Prostate gland (tissue), 2 donors: ENCODE data around the gene FOXP1. TPM values are rescaled to one million over a fixed set of nuclear protein-coding genes. Genes with fewer than 3 reads are reported as not detected.

Source experiments
- DNase-seq: peaks from one replicate; pipeline ENCODE4 v3.0.0-alpha.2; 2019; ENCODE audit warnings: low spot score
- H3K27ac ChIP-seq, 2 donors: fragments of 200-600 bp; sonication (generic); 2 replicates each; pipeline ENCODE4 v1.5.1; 2017 to 2019
- H3K27me3 ChIP-seq: fragments of 200-600 bp; sonication (generic); replicated peaks from 2 replicates; pipeline ENCODE4 v1.5.1; 2019; ENCODE audit not compliant: insufficient read depth
- H3K36me3 ChIP-seq, 2 donors: fragments of 200-600 bp; sonication (generic); 1 replicate in 1 of 2; 2 replicates in 1 of 2; pipeline versions ENCODE4 v1.5.1 to v1.8.1; 2017 to 2019
- H3K4me1 ChIP-seq: fragments of 200-600 bp; sonication (generic); replicated peaks from 2 replicates; pipeline ENCODE4 v1.5.1; 2019
- H3K4me3 ChIP-seq, 2 donors: fragments of 200-600 bp; sonication (generic); 2 replicates each; pipeline ENCODE4 v1.5.1; 2017 to 2019
- H3K9me3 ChIP-seq: fragments of 200-600 bp; sonication (generic); 2 replicates; pipeline ENCODE4 v1.5.1; 2017
- POLR2A ChIP-seq: fragments of 450-650 bp; IDR thresholded peaks from one replicate; pipeline ENCODE4 v1.6.1; 2016; ENCODE audit warnings: antibody characterized with exemption, mild to moderate bottlenecking
- POLR2AphosphoS5 ChIP-seq: sonication (generic); formaldehyde crosslinking; IDR thresholded peaks from one replicate; pipeline ENCODE4 v1.6.1; 2017; ENCODE audit warnings: antibody characterized with exemption
- WGBS: methylation state at CpG from one replicate; pipeline ENCODE4 v1.1.5; 2018; 5-methylcytosine and 5-hydroxymethylcytosine counted together
- intact Hi-C: fragments of 100-400 bp; cut with DNase I; formaldehyde crosslinking; loops from one replicate; pipeline ENCODE4 v1.14.2; 2022
- total RNA-seq, 2 donors: library from RNA; depleted of rRNA; stranded (reverse); fragments of >200 nt; gene quantifications; one replicate each; pipeline ENCODE4 v1.1.0, GENCODE V29; 2016
- TF ChIP-seq, protein P1 (sequence below), 4 experiments: fragments of 200-600 bp in 2 of 4; fragments of 450-650 bp in 2 of 4; sonication (generic) in 2 of 4; IDR thresholded peaks; 1 replicate in 3 of 4; 2 replicates in 1 of 4; pipeline ENCODE4 v1.5.1; 2016 to 2019; ENCODE audit warnings: antibody characterized with exemption in 4 of 4, mild to moderate bottlenecking in 2 of 4, moderate library complexity in 2 of 4

Gene FOXP1
- total RNA-seq, 2 donors from 2014 or later = 133 to 156 TPM

- no peak for DNase-seq
- Histone ChIP-seq H3K27ac (no peak overlapping the region), H3K9me3 (no peaks in the 10 kb centered on the region), H3K4me1 (peaks cover 5% of the 10 kb centered on the region), H3K36me3 (no peaks in the 10 kb centered on the region), H3K4me3 (no peak overlapping the region), H3K27me3 (no peaks in the 10 kb centered on the region)
- WGBS = 52% methylated on average over 2 of the region's 2 CpGs
- intact Hi-C loops = loop anchor here (5.0 to 10.0 kb wide), 3 partner anchors 584 to 1054 kb away; no protein-coding TSS in a partner anchor
- TF ChIP-seq, protein P1, sequence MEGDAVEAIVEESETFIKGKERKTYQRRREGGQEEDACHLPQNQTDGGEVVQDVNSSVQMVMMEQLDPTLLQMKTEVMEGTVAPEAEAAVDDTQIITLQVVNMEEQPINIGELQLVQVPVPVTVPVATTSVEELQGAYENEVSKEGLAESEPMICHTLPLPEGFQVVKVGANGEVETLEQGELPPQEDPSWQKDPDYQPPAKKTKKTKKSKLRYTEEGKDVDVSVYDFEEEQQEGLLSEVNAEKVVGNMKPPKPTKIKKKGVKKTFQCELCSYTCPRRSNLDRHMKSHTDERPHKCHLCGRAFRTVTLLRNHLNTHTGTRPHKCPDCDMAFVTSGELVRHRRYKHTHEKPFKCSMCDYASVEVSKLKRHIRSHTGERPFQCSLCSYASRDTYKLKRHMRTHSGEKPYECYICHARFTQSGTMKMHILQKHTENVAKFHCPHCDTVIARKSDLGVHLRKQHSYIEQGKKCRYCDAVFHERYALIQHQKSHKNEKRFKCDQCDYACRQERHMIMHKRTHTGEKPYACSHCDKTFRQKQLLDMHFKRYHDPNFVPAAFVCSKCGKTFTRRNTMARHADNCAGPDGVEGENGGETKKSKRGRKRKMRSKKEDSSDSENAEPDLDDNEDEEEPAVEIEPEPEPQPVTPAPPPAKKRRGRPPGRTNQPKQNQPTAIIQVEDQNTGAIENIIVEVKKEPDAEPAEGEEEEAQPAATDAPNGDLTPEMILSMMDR (IDR thresholded peaks at IDR 0.05) = no peak
- TF ChIP-seq POLR2AphosphoS5 = no peak
- TF ChIP-seq POLR2A = no peak
Observed at GRCh38 chr3:71589132-71589531, 5.6 kb upstream of the FOXP1 start.

- Histone ChIP-seq H3K27ac (no peak overlapping the region), H3K27me3 (no peaks in the 10 kb centered on the region), H3K4me1 (peaks cover 5% of the 10 kb centered on the region), H3K4me3 (no peak overlapping the region), H3K9me3 (no peaks in the 10 kb centered on the region), H3K36me3 (no peaks in the 10 kb centered on the region)
- intact Hi-C loops = loop anchor here (5.0 to 10.0 kb wide), 3 partner anchors 583 to 1053 kb away; no protein-coding TSS in a partner anchor
- WGBS = 75% methylated on average over 3 of the region's 3 CpGs
- TF ChIP-seq POLR2A (no peak), POLR2AphosphoS5 (no peak)
- TF ChIP-seq, protein P1 (IDR thresholded peaks at IDR 0.05) = no peak
- DNase-seq = no peak
Observed at GRCh38 chr3:71587958-71588357, 4.4 kb upstream of the FOXP1 start.

DNA sequence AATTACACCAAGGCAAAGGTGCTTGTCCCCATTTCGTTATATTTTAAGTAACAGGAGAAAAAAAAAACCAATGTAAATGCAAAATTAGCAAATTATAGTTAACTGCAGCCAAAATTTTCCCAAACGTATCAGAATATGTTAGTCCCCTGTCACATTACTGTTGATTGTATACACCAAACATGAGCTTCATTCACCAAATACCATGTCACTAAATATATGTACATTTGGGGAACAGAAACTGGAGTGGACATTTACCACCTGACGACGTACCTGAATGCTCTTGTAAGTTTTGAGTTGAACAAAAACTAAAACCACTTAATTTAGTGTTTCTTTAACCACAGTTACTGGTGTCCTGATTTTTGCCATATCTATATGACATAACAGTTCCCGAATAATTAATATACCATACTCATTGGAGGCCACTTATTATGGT lies 3.3 kb upstream of the FOXP1 start:
- TF ChIP-seq POLR2A (no peak), POLR2AphosphoS5 (no peak)
- TF ChIP-seq, protein P1 (IDR thresholded peaks at IDR 0.05) = no peak
- H3K36me3 ChIP-seq = no peaks in the 10 kb centered on the region
- no peak for DNase-seq
- intact Hi-C loops = loop anchor here (5.0 to 10.0 kb wide), 3 partner anchors 582 to 1052 kb away; no protein-coding TSS in a partner anchor
- peaks cover 5% of the 10 kb centered on the region for H3K4me1 ChIP-seq
- peak overlapping the region in 1 of 2 donors; percentile 100 for H3K27ac ChIP-seq
- 39% methylated on average over 5 of the region's 5 CpGs for WGBS
- H3K9me3 ChIP-seq = no peaks in the 10 kb centered on the region
- H3K4me3 ChIP-seq = no peak overlapping the region
- no peaks in the 10 kb centered on the region for H3K27me3 ChIP-seq

DNA sequence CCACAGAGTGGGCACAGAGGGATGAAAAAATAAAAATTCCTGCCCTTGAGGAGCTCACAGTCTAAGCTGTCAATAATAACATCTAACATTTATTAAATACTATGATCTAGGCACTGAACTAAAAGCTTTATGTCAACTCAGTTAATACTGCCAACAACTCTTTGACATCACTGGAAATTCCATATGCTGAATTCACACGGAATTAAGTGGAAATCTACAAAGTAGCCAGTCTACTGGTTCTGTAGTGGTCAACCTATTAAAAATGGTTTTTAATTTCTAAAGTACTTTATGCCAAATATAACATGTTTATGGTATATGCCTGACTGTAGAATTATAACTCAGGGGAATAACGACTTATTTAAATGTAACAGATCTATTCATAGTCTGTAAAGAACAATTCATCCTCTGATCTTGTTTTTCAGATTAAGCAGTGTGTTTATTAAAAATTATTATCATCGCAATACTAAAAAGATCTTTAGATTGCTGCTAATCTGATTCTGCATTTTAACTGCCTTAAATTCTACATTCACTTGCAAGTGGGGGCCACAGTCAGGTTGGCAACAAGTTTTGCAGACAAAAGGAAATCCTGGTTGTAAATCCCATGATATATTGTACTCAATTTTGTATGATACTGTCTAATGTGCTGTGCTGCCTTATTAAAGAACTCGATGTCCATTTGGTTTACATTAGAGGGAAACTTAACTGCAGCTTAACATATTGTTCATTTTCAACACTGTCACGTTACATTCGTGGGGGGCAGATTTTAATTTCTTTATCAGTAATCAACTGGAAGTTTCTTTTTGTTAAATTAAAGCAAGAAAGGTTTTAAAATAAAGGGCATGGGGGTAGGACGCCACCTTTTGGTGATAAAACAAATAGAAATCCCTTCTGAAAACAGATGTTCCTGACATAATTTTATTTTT lies 2.6 kb upstream of the FOXP1 start:
- Histone ChIP-seq H3K27me3 (no peaks in the 10 kb centered on the region), H3K36me3 (no peaks in the 10 kb centered on the region), H3K27ac (peak overlapping the region; percentile 98 to 100), H3K9me3 (no peaks in the 10 kb centered on the region), H3K4me3 (no peak overlapping the region), H3K4me1 (peaks cover 5% of the 10 kb centered on the region)
- intact Hi-C loops = loop anchor here (2.0 to 10.0 kb wide), 4 partner anchors 521 to 1051 kb away; no protein-coding TSS in a partner anchor
- TF ChIP-seq POLR2A = no peak
- TF ChIP-seq, protein P1 (IDR thresholded peaks at IDR 0.05) = peak; percentile 35 to 83 (median 68)
- 13% methylated on average over 7 of the region's 7 CpGs for WGBS
- DNase-seq = peak; percentile 29
